Measurements from ENCODE around the gene SAG.

The SAG gene

DNA sequence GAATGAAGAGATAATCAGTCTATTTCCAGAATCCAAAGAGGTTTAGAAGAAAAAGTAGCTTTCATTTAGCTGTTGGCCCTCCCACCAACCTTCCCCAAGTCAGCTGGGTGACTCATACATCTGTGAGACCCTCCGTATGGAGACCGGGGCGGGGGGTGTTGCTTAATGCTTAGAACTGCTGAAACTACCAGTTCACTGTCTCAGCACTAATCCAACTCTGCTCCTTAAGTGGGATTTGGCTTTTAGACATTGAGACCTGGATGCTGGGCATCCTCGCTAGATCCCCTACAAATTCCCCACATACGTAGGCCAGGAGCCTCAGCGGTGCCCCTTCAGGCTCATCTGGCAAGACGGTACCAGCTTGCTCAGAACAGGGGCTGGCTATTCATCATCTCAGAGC lies at the start of gene SAG:
Gene SAG (plus strand): TSS at position 252 of the 400 bp plus-strand sequence. CDS start 1,374 bp downstream, outside the sequence.
- DNase-seq: no peak

DNA sequence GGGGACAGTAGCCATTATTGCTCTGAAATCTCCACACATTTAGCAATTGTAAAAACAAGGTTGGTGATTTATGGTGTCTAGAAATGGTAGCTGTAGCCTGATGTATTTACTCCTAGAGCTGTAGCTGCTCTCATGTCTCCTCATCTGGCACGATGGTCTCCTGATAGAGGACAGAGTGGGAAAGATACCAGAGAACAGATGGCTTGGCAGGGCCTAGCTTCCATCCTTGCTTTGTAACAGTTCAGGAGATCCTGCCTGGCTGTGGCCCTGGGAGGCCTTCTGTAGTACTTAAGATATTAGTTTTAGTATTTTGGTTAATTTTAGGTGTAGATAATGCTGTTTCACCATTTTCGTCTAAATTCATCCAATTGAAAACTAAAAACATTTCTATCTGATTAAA lies 49.4 kb upstream of the SAG start:
- no peak for DNase-seq

DNA sequence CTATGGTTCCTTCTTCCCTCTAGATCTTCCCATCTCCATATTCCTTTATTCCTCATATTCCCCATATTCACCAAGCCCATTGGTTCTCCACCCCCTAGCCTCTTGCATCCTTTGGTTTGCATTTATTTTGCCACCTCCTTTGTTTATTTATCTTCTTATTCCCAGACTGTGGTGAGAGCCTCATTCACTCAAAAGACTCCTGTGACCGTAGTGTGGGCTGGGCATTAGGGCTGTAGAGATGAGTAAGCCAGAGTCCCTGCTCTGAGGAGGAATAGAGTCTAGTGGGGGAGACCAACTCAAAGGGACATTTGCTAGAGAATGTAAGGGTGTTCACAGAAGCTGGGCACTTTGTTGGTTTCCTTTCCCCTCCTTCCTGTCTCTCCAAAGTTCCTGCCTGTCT lies 47.9 kb upstream of the SAG start:
- no peak for DNase-seq

DNA sequence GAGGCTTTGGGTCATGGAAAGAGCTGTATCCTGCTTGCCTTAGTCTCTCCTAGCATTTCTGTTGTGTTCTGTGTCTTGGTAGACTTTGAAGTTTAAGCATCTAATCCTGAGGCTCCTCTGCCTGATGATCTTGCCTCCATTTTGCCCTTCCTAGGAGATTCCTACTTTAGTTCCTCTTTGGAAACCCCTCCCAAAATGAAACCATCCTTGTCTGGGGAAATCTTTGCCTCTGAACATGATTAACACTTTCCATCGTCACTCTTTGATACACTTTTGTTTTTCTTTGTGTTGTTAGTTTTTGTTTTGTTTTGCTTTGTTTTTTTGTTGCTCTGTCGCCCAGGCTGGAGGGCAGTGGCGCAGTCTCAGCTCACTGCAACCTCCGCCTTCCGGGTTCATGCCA lies 47.0 kb upstream of the SAG start:
- no peak for DNase-seq

DNA sequence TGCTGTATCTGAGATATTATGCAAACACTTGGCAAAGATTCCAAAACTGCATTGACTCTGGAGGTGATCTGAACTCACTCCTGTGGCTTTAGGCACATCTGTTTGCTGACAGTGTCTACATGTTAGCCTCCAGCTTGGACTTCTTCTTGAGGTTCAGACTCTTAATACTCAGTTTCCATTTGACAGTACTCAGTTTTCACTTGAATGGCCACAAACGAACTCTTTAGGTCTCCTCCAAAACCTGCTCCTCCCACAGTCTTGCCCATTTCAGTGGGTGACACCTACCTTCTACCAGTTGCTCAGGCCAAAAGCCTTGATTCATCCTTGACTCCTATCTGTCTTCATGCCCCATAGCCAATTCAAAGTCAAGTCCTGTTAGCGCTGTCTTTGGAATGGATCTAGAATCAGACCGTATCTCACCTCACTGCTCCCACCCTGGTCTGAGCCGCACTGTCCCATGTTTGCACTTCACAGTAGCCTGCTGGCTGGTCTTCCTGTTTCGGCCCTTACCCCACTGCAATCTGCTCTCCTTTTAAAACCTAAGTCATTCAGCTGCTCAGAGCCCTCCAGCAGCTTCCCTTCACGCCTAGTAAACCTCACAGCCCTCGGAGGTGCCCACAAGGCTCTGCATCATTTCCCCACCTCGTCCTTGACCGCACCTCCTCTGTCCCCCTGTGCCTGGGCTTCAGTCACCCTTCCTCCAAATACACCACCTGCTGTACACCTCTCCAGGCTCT lies 45.6 kb upstream of the SAG start:
- no peak for DNase-seq

DNA sequence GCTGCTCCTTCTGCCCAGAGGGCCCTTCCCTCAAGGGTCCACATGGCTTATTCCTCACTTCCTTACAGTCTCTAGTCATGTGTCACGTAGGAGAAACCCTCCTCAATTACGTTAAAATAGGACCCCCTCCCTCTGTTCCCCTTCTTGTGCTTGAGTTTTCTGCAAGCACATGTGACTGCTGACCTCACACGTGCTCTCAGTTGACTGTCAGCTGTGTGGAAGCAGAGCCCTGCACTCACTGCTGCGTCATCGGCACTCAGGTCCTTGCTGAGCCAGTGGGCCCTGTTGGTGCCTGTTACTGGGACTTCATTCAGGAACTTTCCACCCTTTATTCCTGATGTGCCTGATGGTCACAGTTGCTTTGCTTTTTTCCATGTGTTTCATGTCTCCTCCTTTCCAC lies 45.1 kb upstream of the SAG start:
- DNase-seq: no peak

DNA sequence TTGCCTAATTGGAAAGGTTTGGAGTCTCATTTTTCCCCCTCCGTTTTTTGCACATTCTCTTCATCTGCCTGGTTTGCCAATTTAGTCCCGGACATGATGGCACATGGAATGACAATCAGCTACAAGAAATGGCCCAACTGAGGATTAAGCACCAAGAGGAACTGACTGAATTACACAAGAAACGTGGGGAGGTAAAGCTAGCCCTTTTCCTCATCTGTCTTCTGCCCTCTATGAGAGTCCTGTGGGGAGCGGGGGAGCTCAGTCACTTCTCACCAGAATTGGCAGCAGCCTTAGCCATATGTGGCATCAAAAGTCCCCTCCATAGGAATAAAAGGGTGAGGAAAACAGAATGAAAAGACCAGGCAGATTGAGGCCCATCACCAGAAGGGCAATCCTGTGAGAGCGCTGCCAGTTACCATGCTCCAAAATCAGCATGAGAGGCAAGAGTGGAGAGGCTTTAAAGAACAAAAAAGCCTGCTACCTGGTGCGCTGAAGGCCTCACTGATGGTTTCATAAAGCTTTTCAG lies 44.5 kb upstream of the SAG start:
- DNase-seq: no peak

DNA sequence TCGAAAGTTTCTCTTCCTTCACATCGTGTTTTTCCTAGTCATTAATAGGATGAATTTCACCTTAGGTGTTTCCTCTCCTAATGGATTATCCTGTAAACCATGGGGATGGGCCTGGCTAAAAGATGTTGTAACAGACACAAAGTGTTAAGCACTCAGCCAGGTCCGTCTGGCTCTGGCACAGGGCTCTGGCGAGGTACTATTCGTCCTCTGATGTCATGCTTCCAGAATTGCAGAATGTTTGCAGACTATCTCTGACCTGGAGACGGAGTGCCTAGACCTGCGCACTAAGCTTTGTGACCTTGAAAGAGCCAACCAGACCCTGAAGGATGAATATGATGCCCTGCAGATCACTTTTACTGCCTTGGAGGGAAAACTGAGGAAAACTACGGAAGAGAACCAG lies 42.9 kb upstream of the SAG start:
- DNase-seq: no peak

DNA sequence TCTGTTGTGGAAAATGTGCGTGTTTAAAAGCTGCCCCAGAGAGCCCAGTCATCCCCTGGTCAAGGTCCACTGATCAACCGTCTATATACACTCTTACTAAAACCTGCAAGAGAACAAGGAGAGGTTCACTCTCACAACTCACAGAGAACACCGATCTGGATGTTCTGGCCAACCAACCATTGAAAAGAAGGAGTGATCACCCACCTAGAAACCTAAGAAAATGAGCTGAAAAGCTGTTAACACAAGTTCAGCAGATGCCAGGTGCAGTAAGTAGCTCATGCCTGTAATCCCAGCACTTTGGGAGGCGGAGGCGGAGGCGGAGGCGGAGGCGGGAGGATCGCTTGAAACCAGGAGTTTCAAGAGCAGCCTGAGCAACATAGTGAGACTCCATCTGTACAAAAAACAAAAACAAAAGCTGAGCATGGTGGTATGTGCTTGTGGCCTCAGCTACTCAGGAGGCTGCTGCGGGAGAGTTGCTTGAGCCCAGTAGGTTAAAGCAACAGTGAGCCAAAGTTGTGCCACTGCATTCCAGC lies 41.7 kb upstream of the SAG start:
- DNase-seq: no peak

DNA sequence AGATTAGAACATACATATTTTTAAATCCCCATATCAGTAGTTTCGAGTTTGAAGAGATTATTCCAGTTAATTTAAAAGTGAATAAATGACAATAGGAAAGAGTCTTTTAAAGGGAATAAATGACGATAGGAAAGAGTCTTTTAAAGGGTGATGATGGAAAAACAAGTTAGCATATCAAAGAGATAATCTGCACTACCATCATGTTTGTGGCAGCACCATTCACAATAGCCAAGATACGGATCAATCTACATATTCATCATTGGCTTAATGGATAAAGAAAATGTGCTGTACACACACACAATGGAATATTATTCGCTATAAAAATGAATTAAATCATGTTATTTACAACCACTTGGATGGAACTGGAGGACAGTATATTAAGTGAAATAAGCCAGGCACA lies 41.1 kb upstream of the SAG start:
- DNase-seq: no peak

DNA sequence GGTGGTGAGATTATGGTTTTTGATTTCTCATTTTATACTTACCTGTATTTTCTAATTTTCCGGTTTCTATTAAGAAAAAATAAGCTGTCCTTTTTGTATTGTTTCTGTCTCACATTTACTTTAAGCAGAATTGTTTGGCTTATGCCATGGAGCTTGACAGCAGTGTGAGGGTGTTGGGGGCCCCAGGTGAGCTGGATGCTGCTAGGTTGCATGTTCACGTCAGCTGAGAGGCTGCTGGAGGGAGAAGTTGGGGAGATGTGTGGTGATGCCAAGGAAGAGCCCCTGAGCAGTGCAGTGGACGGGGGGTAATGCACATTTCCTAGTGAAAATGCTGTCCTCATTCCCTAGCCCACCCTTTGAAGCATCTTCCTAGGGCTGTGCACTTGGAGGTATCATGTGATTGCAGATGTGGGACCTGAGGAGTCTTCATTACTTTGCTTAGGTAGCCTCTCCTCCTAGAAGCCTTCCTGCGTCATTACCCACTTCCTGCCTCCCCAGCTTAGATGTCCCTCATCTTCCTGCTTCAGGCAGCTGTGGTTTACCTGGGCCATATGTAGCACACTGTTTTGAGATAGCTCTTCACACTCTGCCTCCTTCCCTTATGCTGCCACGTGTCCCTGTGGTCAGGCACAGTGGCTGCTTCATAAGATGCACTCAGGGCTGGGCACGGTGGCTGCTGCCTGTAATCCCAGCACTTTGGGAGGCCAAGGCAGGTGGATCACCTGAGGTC lies 39.9 kb upstream of the SAG start:
- DNase-seq: no peak

DNA sequence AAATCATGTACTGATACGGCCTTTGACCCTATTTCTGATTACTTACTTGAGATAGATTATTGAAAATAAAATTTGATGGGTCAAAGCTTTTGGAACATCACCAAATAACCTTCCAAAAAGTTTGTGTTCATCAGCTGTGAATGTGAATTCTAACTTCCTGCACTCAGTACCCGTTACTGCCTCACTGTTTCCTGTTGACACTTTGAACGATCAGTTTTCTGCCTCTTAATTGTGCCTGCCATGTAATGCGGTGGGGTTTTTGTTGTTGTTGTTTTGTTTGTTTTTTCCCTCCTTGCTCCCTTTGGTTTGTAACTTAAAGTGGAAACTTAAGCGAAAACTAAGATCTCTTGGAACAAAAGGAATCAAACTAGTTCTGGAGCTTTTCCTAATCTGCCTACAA lies 37.2 kb upstream of the SAG start:
- DNase-seq: no peak

DNA sequence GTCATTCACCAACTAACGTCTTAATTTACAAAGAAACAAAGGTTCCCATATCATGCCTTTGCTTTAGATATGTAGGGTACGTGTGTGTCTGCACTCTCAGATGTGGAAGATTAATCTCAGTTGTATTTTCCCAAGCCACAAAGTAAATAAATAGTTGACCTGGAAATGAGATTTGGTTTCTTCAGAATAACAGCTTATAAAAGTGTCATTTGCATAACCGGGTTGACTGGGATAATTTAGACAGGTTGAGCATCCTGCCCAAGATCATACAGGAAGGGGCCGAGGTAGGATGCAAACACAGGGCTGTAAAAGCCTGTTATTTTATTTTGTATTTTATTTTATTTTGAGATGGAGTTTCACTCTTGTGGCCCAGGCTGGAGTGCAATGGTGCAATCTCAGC lies 36.7 kb upstream of the SAG start:
- DNase-seq: peak in 1 of 2 experiments; percentile 31

DNA sequence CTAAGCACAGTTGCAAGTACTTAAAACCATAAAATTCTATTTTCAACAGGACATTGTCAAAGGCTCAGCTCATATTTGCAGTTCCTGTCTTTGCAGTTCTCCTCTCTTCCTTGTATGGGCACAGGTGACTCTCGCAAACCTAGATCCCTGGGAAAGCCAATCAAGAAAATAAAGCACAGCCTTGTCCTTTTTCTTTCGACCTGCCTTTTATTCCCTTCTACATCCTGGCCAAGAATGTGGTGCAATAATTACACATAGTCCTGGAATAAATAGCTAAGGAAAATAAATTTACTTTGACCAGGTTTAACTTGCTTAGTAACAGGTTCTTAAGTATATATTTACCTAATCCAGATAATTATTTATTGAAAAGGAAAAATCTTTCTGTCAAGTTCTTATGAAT lies 35.9 kb upstream of the SAG start:
- no peak for DNase-seq

DNA sequence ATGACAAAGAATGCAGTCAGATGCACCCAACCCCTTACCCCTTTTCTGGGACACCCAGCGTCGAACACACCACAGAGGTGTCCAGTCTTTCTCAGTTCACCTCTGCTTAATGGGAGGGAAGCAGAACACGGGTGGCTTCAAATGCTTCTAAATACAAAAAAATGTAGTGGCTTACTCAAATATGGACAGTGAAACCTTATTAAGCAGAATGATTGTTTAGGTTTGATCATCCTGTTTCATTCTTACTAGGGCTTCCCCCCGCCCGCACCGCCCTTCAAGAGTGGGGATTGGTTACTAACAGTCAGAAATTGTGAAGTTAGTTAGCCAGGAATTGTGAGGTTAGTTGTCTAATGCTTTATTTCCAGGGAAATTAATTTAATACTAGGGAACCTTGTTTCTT lies 34.5 kb upstream of the SAG start:
- no peak for DNase-seq

DNA sequence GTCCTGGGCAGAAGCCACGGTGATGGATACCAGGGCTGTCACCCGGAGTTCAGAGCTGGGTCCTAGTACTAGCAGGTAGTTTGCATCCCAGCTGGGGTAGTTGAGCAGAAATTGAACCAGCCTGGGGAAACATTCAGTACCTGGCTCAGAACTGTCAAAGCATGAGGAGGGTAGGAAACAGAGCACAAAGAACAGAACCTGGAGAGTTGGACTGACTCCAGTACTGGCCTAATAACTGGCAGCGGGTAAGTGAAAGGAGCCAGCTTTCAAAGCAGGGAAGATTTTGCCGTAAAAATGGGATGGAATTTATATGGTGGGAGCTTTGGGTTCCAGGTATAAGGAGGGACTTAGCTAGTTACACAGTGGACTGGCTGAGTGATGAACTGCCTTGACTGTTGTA lies 32.4 kb upstream of the SAG start:
- no peak for DNase-seq

DNA sequence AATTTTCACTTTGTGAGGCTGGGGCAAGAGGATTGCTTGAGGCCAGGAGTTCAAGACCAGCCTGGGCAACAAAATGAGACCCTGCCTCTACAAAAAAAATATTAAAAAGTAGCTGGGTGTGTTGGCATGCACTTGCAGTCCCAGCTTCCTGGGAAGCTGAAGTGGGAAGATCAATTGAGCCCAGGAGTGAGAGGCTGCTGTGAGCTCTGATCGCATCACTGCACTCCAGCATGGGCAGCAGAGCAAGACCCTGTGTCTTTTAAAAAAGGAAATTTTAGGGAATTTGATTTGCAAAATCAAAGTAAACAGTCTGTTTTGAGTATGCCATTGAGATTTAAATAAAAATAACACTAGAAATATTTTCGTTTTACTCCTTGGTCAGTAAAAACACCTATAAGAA lies 28.7 kb upstream of the SAG start:
- DNase-seq: no peak

DNA sequence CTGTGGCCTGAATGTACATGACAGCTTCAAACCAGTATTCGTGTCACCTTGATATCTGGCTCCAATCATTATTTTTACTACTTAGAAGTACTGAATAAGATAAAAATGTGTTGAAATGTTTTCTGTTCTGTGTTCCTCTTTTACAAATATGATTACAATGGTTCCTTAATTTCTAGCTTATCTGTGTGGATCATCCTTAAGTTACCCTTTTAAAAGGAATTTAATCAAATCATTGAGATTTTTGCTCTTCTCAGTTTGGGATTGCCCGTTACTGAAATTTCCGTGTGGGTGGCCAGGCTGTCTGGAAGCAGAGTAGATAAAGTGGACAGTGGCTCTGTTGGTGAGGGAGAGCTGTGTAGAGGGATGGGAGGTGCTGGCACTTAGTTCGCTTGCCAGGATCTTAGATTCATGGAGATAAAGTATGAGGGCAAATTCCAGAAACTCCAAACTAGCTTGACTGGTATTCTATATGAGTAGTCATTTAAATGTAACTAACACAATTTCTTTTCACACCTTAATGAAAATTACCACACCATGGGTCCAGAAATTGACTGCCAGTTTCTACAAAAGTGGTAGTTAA lies 27.4 kb upstream of the SAG start:
- no peak for DNase-seq

DNA sequence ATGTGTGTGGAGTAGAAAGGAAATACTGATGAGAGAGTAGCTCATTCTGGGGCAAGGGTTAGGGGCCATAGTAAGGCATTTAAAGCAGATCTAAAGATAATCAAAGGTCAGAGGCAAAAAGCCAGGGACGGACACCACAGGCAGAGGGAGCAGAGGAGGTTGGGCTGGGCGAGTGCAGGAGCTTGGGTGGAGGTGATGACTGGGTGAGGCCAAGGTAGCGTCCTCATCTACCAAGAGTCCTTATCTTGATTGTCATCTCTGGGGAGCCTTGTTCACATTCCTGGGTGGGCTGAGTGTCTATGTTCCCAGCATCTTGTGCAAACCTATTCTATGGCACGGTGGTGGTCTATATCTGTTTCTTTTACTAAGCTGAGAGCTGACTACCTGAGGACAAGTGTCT lies 26.1 kb upstream of the SAG start:
- no peak for DNase-seq

DNA sequence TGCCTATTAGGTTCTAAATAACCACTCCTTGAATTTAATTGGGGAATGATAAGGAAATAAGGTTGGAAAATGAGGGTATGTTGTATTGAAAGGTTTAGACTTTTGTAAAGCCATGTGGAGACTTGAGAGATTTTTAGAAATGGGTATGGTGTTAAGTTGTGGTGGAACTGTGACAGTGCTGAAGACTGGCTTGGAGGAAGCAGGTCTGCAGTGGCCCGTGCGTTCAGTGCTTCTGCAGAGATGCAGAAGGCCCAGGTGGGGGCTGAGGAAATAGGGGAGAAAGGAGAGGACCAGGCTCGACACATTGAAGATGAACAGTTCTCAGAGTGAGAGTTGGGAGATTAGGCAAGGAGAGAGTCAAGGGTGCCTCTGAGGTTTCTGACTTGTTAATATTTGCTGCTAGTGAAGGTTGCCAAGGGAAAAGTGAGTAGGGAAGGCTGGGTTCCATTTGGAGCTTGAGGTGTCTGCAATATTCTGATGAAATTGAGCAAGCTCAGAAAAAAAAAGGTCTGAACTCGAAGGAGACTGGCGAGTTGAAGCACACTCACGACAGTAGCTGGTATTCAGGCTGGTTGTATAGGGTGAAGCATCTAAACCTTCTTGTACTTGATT lies 25.5 kb upstream of the SAG start:
- DNase-seq: no peak

DNA sequence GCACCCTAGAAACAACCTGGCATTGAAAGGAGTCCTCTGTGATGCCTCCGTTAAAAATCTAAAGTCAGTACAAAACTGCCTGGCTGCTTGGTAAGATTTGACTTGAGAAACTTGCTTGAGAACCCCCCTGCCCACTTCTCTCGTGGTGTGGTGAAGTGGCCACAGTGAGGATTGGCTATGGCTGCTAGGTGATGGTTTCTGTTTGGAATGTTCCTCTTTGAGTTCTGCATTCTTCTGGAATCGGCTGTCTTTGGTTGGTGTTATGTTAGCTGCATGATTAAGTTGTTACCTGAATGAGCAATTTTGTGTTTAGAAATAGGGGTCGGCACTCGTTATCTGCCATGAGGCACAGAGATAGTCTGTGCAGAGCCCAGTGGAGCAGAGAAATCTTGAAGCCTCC lies 21.7 kb upstream of the SAG start:
- DNase-seq: no peak

DNA sequence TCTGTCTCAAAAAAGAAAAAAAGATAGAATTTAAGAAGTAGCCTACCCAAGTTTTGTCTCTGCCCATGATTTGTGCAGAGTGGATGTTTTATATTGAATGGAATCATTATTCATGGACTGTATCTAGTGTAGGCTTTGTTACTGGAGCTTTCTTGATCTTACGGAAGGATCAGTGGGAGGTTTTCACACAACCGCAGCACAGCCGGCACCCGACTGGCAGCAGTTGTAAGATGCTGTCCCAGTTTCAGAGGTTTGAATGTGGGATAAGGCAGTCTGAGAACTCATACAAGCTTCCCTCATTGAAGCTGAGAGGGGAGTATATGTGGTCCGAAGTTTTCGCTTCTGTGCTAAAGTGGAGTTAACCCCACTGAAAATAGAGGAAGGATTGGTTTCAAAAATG lies 19.7 kb upstream of the SAG start:
- DNase-seq: no peak

DNA sequence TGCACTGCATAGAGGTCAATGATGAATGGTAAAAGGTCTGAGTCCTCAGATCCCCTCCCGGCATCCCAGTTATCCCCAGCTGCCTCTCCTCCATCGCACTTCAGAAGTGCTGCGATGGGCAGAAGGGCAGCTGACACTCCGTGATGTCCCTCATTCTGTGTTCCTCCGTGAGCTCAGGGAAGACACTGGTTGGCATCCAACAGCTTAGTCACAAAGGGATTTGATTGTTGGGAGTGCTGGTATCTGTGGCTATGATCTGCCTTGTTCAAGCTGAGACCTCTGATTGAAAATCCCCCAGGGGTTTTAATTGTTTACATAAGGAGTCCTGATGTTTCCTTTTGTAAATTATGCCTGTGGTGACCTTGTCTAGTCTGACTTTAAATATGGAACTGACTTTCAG lies 19.0 kb upstream of the SAG start:
- peak; percentile 24 to 51 for DNase-seq

DNA sequence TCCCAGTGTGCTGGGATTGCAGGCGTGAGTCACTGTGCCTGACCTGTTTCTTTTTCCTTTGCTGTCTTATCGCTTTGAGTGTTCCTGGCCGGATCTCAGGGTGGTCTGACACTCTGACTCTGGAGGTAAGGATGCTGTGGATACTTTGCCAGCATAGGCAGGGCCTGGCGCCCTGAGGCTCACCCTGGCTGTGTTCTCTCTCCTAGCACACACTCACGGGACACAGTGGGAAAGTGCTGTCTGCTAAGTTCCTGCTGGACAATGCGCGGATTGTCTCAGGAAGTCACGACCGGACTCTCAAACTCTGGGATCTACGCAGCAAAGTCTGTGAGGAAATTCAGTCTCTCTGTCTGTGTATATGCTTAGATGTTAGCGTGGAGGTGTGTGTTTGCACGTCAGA lies 18.0 kb upstream of the SAG start:
- no peak for DNase-seq

Data from NCI-H526 (cell line).